ENCODE measurements around the gene FFAR4. TPM values are rescaled to one million over a fixed set of nuclear protein-coding genes. Genes with fewer than 3 reads are reported as not detected.

FFAR4 gene
- total RNA-seq, 1 experiment from 2014 or later, result not detected

DNA sequence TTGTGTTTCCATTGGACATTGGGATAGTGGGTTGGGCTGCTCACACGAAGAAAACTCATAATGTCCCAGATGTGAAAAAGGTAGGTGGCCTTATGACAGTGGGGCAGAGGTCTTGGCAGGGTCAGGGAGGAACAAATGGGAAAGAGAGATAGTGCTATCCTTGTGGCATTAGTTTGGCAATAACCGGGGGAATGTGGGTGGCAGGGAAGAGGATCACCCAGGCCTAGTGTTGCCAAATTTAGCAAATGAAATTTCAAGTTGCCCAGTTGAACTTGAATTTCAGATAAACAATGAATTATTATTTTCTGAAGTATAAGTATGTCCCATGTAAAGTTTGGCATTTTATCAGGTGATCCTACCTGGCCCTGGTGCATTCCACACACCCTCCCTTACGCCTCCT is 46.7 kb downstream of the FFAR4 start:
- intact Hi-C loops (cut with micrococcal nuclease), result no loop called here
- Mint-ChIP-seq H3K36me3 (ENCODE audit: insufficient read depth, unreplicated experiment) (no peaks in the 10 kb centered on the region), H3K27me3 (ENCODE audit: insufficient read depth, unreplicated experiment) (no peaks in the 10 kb centered on the region), H3K27ac (ENCODE audit: low read depth, unreplicated experiment) (no peak overlapping the region), H3K4me3 (ENCODE audit: unreplicated experiment) (no peak overlapping the region), H3K4me1 (ENCODE audit: insufficient read depth, unreplicated experiment) (no peaks in the 10 kb centered on the region), H3K9me3 (ENCODE audit: unreplicated experiment) (no peaks in the 10 kb centered on the region)
- ChIA-PET CTCF (no interaction called here), POLR2A (no interaction called here)
- DNase-seq (ENCODE audit: unreplicated experiment), result no peak
- no TSS peak for BruUV-seq (replicated peaks)
- TF ChIP-seq, protein P1, sequence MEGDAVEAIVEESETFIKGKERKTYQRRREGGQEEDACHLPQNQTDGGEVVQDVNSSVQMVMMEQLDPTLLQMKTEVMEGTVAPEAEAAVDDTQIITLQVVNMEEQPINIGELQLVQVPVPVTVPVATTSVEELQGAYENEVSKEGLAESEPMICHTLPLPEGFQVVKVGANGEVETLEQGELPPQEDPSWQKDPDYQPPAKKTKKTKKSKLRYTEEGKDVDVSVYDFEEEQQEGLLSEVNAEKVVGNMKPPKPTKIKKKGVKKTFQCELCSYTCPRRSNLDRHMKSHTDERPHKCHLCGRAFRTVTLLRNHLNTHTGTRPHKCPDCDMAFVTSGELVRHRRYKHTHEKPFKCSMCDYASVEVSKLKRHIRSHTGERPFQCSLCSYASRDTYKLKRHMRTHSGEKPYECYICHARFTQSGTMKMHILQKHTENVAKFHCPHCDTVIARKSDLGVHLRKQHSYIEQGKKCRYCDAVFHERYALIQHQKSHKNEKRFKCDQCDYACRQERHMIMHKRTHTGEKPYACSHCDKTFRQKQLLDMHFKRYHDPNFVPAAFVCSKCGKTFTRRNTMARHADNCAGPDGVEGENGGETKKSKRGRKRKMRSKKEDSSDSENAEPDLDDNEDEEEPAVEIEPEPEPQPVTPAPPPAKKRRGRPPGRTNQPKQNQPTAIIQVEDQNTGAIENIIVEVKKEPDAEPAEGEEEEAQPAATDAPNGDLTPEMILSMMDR (IDR thresholded peaks at IDR 0.05; ENCODE audit: unreplicated experiment), result no peak

DNA sequence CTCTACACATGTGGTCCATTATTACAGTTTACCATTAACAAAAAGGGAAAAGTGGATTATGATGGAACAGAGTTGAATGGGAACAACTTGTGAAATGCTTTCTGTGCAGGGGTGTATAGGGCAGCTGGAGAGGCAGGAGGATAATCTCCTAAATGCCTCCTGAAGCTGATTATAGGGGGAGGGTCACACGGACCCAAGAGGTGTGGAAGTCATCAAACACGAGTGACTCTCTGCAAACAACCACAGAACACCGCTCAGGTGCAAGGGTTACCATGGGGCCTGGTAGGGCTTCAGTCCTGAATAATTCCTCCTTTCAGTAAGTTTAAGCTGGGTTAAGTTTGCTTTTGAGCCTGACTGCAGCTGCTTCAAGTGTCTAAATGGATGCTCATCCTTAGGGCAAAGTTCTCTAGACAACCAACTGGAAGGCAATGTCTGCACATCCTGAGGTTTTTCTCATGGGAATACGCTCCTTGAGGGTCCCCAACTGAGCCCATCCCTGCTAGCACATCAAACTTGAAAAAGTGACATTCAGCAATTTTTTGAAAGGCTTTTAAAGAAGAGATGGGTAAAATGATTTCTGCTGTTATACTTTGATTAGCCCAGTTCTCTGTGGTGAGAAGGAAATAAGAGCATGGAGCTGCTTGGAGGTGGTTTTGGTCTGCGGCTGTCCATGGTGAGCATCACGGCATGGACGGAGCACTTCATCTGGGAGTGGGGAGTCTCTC is 47.8 kb downstream of the FFAR4 start:
- H3K36me3 Mint-ChIP-seq (ENCODE audit: insufficient read depth, unreplicated experiment), result no peaks in the 10 kb centered on the region
- POLR2A ChIA-PET, result no interaction called here

DNA sequence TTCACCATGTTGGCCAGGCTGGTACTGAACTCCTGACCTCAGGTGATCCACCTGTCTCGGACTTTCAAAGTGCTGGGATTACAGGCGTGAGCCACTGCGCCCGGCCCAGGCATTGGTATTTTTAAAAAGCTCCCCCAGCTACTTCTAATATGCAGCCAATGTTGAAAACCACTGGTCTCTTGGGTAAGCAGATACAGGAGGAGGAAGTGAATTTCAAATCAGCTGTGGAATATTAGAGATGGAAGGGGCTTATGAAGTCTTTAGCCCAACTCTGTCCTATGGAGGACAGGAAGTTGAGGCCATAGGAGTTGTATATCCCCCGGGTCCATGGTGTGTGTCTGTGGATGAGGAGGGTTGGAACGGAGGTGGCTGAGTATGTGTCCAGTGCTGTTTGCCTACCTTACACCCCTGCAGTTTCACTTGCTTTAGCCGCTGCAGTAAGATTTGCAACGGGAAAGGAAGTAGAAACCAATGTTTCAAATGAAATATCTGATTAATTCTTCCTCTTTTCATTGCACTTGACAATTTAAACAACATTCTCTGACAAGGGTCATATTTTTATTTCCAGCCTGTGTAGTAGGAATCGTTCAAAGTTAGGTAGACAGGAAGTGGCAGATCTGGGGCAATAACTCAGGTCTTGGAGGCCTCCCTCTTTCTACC is 49.2 kb downstream of the FFAR4 start:
- Mint-ChIP-seq H3K27me3 (ENCODE audit: insufficient read depth, unreplicated experiment) (peaks cover 16% of the 10 kb centered on the region), H3K36me3 (ENCODE audit: insufficient read depth, unreplicated experiment) (no peaks in the 10 kb centered on the region), H3K4me3 (ENCODE audit: unreplicated experiment) (no peak overlapping the region), H3K27ac (ENCODE audit: low read depth, unreplicated experiment) (no peak overlapping the region), H3K9me3 (ENCODE audit: unreplicated experiment) (no peaks in the 10 kb centered on the region), H3K4me1 (ENCODE audit: insufficient read depth, unreplicated experiment) (no peaks in the 10 kb centered on the region)
- TF ChIP-seq, protein P1 (IDR thresholded peaks at IDR 0.05; ENCODE audit: unreplicated experiment), result no peak
- ChIA-PET CTCF (interaction anchor here (0.6 to 0.7 kb wide), 2 partner anchors 66 to 1759 kb away, joined by 3 read pairs; no protein-coding TSS in a partner anchor), POLR2A (interaction anchor here (0.7 kb wide), 1 partner anchor 1657 kb away, joined by 3 read pairs; no protein-coding TSS in a partner anchor)
- intact Hi-C loops (cut with micrococcal nuclease), result no loop called here
- no TSS peak for BruUV-seq (replicated peaks)
- DNase-seq (ENCODE audit: unreplicated experiment), result no peak

More for the DNA sequence above, 47.8 kb downstream of the FFAR4 start:
- no peak overlapping the region for H3K4me3 Mint-ChIP-seq (ENCODE audit: unreplicated experiment)
- TF ChIP-seq, protein P1 (IDR thresholded peaks at IDR 0.05; ENCODE audit: unreplicated experiment), result no peak
- intact Hi-C loops (cut with micrococcal nuclease), result no loop called here
- CTCF ChIA-PET, result interaction anchor here (0.5 to 0.6 kb wide), 2 partner anchors 19 to 59 kb away, joined by 3 read pairs; no protein-coding TSS in a partner anchor
- no peak overlapping the region for H3K27ac Mint-ChIP-seq (ENCODE audit: low read depth, unreplicated experiment)
- H3K27me3 Mint-ChIP-seq (ENCODE audit: insufficient read depth, unreplicated experiment), result peaks cover 2% of the 10 kb centered on the region
- H3K9me3 Mint-ChIP-seq (ENCODE audit: unreplicated experiment), result no peaks in the 10 kb centered on the region
- H3K4me1 Mint-ChIP-seq (ENCODE audit: insufficient read depth, unreplicated experiment), result no peaks in the 10 kb centered on the region
- BruUV-seq (replicated peaks), result no TSS peak
- DNase-seq (ENCODE audit: unreplicated experiment), result no peak

DNA sequence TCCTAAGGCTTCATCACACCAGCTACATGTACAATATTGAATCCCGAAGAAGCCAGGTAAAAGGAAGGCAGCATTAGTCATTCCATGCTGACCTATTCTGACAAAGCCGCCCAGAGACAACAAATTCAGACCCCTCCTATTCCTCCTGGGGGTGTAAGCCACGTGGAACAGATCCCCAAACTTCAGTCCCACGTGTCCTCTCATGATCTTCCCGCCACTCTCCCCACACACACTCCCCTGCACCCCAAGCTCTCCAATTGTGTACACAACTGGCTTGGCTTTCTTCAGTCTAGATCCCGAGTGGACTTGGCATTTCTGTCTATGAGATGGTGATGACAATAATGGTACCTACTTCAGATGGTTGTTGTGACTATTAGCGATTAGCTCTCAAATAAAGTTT is 54.5 kb downstream of the FFAR4 start:
- ChIA-PET POLR2A (no interaction called here), CTCF (no interaction called here)
- intact Hi-C loops (cut with micrococcal nuclease), result no loop called here
- Mint-ChIP-seq H3K27ac (ENCODE audit: low read depth, unreplicated experiment) (no peak overlapping the region), H3K36me3 (ENCODE audit: insufficient read depth, unreplicated experiment) (no peaks in the 10 kb centered on the region), H3K27me3 (ENCODE audit: insufficient read depth, unreplicated experiment) (peaks cover 26% of the 10 kb centered on the region), H3K4me1 (ENCODE audit: insufficient read depth, unreplicated experiment) (no peaks in the 10 kb centered on the region), H3K9me3 (ENCODE audit: unreplicated experiment) (no peaks in the 10 kb centered on the region), H3K4me3 (ENCODE audit: unreplicated experiment) (no peak overlapping the region)
- TF ChIP-seq, protein P1 (IDR thresholded peaks at IDR 0.05; ENCODE audit: unreplicated experiment), result no peak
- no TSS peak for BruUV-seq (replicated peaks)
- no peak for DNase-seq (ENCODE audit: unreplicated experiment)

All from MCF 10A (cell line).